DOHH2 (cell line): Measurements from ENCODE around the gene STAT1.

Experiments
- H3F3A ChIP-seq: fragments of 200-600 bp; sonication (generic), shearing (Covaris generic); 2 replicates; pipeline ENCODE4 v1.6.0; 2016; ENCODE audit warnings: antibody characterized with exemption, mild to moderate bottlenecking; ENCODE audit not compliant: control insufficient read depth, insufficient read depth
- H3K27ac ChIP-seq: fragments of 200-600 bp; sonication (generic); 2 replicates; pipeline ENCODE4 v1.5.1; 2014; ENCODE audit warnings: low read depth, mild to moderate bottlenecking, low read length, moderate library complexity
- H3K27me3 ChIP-seq: fragments of 200-600 bp; sonication (generic); 2 replicates; pipeline ENCODE4 v1.6.1; 2014; ENCODE audit warnings: mild to moderate bottlenecking, low read length, mixed read lengths; ENCODE audit not compliant: control insufficient read depth
- H3K36me3 ChIP-seq: fragments of 200-600 bp; sonication (generic); 2 replicates; pipeline ENCODE4 v1.6.1; 2014; ENCODE audit warnings: mild to moderate bottlenecking, low read length, moderate library complexity, mixed read lengths; ENCODE audit not compliant: control insufficient read depth
- H3K4me1 ChIP-seq: fragments of 200-600 bp; sonication (generic); 2 replicates; pipeline ENCODE4 v1.6.1; 2014; ENCODE audit warnings: mild to moderate bottlenecking, low read length, mixed read lengths; ENCODE audit not compliant: control insufficient read depth
- H3K4me2 ChIP-seq: fragments of 200-600 bp; sonication (generic); 2 replicates; pipeline ENCODE4 v1.6.0; 2014; ENCODE audit warnings: mild to moderate bottlenecking, low read length, moderate library complexity
- H3K4me3 ChIP-seq: fragments of 200-600 bp; sonication (generic); 2 replicates; pipeline ENCODE4 v1.5.1; 2014; ENCODE audit warnings: mild to moderate bottlenecking, low read length, mixed read lengths
- H3K79me2 ChIP-seq: fragments of 200-600 bp; sonication (generic); 2 replicates; pipeline ENCODE4 v1.6.1; 2014; ENCODE audit warnings: mild to moderate bottlenecking, low read length, mixed read lengths; ENCODE audit not compliant: control insufficient read depth
- H3K9me2 ChIP-seq: fragments of 200-600 bp; sonication (generic); replicated peaks from 2 replicates; pipeline ENCODE4 v1.6.1; 2014; ENCODE audit warnings: mild to moderate bottlenecking, low read length, mixed read lengths; ENCODE audit not compliant: control insufficient read depth
- H3K9me3 ChIP-seq: fragments of 200-600 bp; sonication (generic); 2 replicates; pipeline ENCODE4 v1.6.1; 2014; ENCODE audit warnings: antibody characterized with exemption, low read length, mixed read lengths; ENCODE audit not compliant: control insufficient read depth, insufficient read depth
- H4K20me1 ChIP-seq: fragments of 200-600 bp; sonication (generic); 2 replicates; pipeline ENCODE4 v1.6.0; 2014; ENCODE audit warnings: low read depth, mild to moderate bottlenecking, antibody characterized with exemption, low read length, moderate library complexity; ENCODE audit not compliant: control insufficient read depth, insufficient read depth
- CTCF ChIP-seq: fragments of 200-600 bp; sonication (generic); IDR thresholded peaks from one replicate; pipeline ENCODE4 v1.5.1; 2014; ENCODE audit warnings: antibody characterized with exemption, mild to moderate bottlenecking, low read depth, low read length; ENCODE audit not compliant: poor library complexity, severe bottlenecking
- EZH2phosphoT487 ChIP-seq: fragments of 200-600 bp; sonication (generic); IDR thresholded peaks from 2 replicates; pipeline ENCODE4 v1.6.1; 2017; ENCODE audit warnings: borderline replicate concordance, mild to moderate bottlenecking, antibody characterized with exemption, low read length, moderate library complexity, mixed read lengths

Gene STAT1

GRCh38 chr2:190947141-190947540 lies 66.8 kb downstream of the STAT1 start:
- Histone ChIP-seq H3K9me2 (no peaks in the 10 kb centered on the region), H3K4me1 (no peaks in the 10 kb centered on the region), H4K20me1 (no peaks in the 10 kb centered on the region), H3K36me3 (no peaks in the 10 kb centered on the region), H3K4me2 (no peak overlapping the region), H3K9me3 (no peaks in the 10 kb centered on the region), H3K4me3 (no peak overlapping the region), H3K79me2 (no peaks in the 10 kb centered on the region), H3F3A (0 out of 2 replicates have a peak, but pooled peaks cover 4% of the 10 kb centered on the region), H3K27me3 (no peaks in the 10 kb centered on the region), H3K27ac (no peak overlapping the region)
- no peak for TF ChIP-seq CTCF
- no peak for TF ChIP-seq EZH2phosphoT487

GRCh38 chr2:190943706-190944105 lies 70.3 kb downstream of the STAT1 start:
- H3K27ac ChIP-seq: no peak overlapping the region
- no peak for TF ChIP-seq EZH2phosphoT487
- no peak for TF ChIP-seq CTCF
- no peaks in the 10 kb centered on the region for H3K36me3 ChIP-seq
- H3K4me3 ChIP-seq: no peak overlapping the region
- H4K20me1 ChIP-seq: no peaks in the 10 kb centered on the region
- H3K9me2 ChIP-seq: no peaks in the 10 kb centered on the region
- no peaks in the 10 kb centered on the region for H3K27me3 ChIP-seq
- peaks cover 5% of the 10 kb centered on the region for H3K4me1 ChIP-seq
- H3K79me2 ChIP-seq: no peaks in the 10 kb centered on the region
- peaks cover 12% of the 10 kb centered on the region; the same call in 1 of the 2 replicates for H3F3A ChIP-seq
- H3K9me3 ChIP-seq: no peaks in the 10 kb centered on the region
- no peak overlapping the region for H3K4me2 ChIP-seq

- no peaks in the 10 kb centered on the region for H3K27me3 ChIP-seq
- H3K4me1 ChIP-seq: peaks cover 10% of the 10 kb centered on the region
- H3K9me2 ChIP-seq: no peaks in the 10 kb centered on the region
- no peaks in the 10 kb centered on the region for H4K20me1 ChIP-seq
- TF ChIP-seq EZH2phosphoT487 (no peak), CTCF (no peak)
- H3K27ac ChIP-seq: no peak overlapping the region
- no peaks in the 10 kb centered on the region for H3K36me3 ChIP-seq
- H3K4me2 ChIP-seq: no peak overlapping the region
- no peaks in the 10 kb centered on the region for H3K9me3 ChIP-seq
- no peak overlapping the region for H3K4me3 ChIP-seq
- H3F3A ChIP-seq: peaks cover 12% of the 10 kb centered on the region; the same call in 1 of the 2 replicates
- H3K79me2 ChIP-seq: no peaks in the 10 kb centered on the region
These were observed 71.3 kb downstream of the STAT1 start for GRCh38 chr2:190942697-190943096.
